Measurements from ENCODE around the gene WDHD1.
"Not testable (repeated sequence)": the region's sequence is repeated elsewhere in the genome, so short reads cannot be mapped to it uniquely, and the experiment has no call there.

The WDHD1 gene

GRCh38 chr14:54952803-54953202, 74.1 kb downstream of the WDHD1 start:
- not testable (repeated sequence) for DNase-seq

GRCh38 chr14:54947230-54947629, 79.7 kb downstream of the WDHD1 start:
- no peak for DNase-seq

DNA sequence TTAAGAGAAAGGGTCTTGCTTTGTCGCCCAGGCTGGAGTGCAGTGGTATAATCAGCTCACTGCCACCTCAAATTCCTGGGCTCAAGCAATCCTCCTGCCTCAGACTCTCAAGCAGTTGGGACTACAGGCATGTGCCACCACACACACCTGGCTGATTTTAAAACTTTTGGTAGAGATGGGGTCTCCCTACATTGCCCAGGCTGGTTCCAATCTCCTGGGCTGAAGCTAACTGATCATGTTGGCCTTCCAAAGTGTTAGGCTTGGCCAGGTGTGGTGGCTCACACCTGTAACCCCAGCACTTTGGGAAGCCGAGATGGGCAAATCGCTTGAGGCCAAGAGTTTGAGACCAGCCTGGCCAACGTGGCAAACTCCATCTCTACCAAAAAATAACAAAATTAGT, 80.4 kb downstream of the WDHD1 start:
- no peak for DNase-seq

- no peak for DNase-seq
These were observed 82.0 kb downstream of the WDHD1 start for GRCh38 chr14:54944737-54945391.

DNA sequence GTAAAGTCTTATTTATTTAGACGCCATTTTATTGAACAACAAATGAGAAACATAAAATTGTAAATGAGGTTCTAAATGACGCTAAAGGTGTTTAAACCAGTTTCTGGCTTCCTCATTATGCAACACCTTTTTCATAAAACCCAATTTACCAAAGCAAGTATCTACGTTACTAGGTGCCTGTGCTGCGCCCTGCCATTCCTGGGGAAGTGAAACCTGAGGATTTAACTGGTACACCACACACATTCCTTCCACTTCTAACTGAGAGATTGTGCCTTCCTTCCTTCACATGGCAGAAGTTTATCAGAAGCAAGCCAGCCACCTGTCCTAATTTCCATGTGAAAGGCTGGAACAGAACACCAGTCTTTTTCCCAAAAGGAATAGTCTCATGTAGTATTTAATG, 84.0 kb downstream of the WDHD1 start:
- DNase-seq, result no peak

GRCh38 chr14:54936816-54937215, 90.1 kb downstream of the WDHD1 start:
- DNase-seq, result no peak

DNA sequence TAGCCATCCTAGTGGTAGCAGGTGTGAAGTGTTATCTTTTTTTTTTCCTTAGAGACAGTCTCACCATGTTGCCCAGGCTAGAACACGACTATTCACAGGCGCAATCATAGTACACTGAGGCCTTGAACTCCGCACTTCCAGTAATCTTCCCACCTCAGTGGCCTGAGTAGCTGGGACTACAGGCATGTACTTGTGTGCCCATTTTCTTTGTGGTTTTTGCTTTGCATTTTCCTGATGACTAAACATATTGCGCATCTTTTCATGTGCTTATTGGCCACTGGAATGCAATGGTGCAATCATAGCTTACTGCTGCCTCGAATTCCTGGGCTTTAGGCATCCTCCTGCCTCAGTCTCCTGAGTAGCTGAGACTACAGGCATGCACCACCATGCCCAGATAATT, 90.9 kb downstream of the WDHD1 start:
- DNase-seq, result no peak

GRCh38 chr14:54935100-54935499, 91.8 kb downstream of the WDHD1 start:
- no peak for DNase-seq

GRCh38 chr14:54933006-54933405, 93.9 kb downstream of the WDHD1 start:
- DNase-seq, result no peak

DNA sequence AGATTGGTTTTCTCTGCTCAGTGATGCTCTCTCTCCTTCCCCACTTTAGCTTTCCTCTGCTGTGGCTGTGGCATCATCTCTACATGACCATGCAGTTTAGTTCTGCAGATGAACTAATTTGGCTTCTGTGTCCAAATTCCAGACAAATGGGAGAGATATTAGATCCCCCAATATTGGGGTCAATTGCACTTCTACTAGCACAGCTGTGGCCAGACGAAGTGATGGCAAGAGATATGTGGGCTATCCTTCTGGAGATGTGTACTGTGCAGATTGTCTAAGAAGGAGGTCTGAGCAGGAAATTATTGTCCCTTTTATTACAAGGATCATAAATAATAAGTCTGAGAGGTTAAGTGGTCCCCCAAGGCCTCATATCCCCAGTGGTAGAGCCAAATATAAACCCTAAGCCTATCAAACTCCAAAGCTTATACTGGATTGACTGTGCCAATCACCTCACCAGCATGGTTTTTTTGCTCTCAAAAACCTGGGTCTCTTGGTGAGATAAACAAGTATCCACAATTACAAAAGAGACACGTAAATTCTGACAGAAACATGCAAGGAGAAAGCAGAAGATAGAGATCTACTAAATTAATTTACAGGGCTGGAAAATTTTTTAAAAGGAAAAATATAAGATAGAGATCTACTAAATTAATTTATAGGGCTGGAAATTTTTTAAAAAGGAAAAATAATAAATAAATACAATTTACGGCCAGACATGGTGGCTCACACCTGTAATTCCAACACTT, 95.1 kb downstream of the WDHD1 start:
- no peak for DNase-seq

DNA sequence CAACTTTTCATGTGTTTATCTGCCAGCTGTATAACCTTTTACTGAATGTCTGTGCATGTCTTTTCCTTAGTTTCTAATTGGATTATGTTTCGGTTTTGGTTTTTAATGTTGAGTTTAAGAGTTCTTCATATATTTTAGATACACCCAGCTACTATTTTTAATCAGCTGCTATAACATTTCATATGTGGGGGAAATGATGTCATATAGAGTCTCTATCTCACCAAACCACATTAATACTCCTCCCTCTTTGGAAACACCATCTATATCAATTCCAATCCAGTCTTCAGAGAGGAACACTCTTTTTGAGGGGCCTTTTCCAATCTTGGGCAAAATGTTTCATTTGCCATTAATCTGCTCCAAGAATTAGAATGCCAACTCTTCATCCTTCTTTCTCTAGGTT, 95.8 kb downstream of the WDHD1 start:
- no peak for DNase-seq

DNA sequence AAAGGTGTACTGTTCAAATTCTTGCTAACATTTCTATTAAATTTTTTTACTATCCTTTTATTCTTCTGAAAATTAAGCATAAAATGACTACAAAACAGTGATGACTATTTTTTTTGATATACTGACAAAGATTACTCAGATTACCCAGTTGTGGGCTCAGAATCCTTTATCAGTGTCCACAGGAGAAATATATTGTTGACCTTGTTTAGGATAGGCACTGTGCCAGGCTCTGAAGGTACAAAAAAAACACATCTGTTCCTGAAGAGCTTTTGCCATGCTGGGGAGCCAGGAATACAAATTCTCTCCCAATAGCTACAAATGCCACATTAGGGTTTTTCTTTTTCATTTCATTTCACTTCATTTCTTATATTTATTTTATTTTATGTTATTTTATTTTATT, 97.3 kb downstream of the WDHD1 start:
- no peak for DNase-seq

- no peak for DNase-seq
These were observed 98.7 kb downstream of the WDHD1 start for GRCh38 chr14:54928216-54928615.

GRCh38 chr14:54927551-54927950, 99.3 kb downstream of the WDHD1 start:
- DNase-seq, result no peak

DNA sequence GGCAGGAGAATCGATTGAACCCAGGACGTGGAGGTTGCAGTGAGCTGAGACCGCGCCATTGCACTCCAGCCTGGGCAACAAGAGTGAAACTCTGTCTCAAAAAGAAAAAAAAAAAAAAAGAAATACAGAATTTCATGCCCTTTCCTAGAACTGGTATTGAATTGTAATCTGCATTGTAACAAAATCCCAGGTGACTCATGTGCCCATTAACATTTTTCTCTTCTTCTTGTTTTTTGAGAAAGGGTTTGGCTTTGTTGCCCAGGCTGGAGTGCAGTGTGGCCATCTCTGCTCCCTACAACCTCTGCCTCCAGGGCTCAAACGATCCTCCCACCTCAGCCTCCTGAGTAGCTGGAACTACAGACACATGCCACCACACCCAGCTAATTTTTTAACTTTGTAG, 100.3 kb downstream of the WDHD1 start:
- not testable (repeated sequence) for DNase-seq

DNA sequence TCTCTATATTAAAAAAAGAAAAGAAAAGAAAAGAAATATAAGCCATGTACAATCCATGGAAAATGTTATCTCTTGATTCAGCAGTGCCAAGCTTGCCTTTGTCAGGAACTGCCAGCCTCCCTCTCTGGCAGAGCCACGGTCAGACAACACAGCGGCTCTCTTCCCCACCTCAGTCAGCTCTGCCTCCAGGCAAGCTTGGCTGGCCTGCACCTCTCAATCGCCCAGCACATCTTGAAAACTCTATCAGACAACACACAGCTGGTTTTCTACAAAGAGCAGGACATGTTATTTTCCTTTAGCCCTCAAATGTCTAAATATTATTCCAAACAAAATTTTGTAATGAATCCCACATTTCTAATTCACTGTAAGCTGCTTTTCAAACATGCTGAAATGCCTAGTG, 104.3 kb downstream of the WDHD1 start:
- no peak for DNase-seq

- no peak for DNase-seq
These were observed 106.8 kb downstream of the WDHD1 start for GRCh38 chr14:54920052-54920451.

DNA sequence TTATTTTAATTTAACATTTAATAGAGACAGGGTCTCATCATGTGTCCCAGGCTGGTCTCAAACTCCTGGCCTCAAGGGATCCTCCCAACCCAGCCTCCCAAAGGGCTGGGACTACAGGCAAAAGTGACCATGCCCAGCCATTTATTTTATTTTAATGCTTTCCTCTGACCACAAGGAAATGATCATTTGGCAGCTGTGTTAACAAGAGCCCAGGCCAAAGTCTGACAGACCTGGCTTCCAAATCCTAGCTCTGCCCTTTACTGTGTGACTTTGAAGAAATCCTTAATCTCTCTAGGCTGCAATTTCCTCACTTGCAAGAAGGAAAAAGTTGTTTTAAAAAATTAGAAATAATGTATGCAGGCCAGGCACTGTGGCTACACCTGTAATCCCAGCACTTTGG, 107.6 kb downstream of the WDHD1 start:
- no peak for DNase-seq

DNA sequence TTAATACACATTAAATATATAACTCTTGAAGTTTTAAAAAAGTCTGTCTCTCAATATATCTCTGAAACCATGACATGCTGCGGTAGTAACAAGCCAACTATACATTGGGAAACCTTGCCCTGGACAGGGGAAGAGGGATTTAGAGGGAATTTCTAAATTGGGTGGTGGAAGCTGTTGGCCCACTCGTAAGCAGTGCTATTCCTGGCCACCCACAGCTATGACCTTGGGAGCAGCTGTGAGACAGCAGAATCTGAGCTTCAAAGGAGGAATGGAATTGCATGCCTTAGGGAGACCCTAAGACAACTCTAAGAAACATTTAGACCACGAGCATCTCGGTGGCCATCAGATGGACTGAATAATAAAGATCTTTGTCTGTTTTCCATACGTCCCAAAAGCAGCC, 108.5 kb downstream of the WDHD1 start:
- DNase-seq, result no peak

DNA sequence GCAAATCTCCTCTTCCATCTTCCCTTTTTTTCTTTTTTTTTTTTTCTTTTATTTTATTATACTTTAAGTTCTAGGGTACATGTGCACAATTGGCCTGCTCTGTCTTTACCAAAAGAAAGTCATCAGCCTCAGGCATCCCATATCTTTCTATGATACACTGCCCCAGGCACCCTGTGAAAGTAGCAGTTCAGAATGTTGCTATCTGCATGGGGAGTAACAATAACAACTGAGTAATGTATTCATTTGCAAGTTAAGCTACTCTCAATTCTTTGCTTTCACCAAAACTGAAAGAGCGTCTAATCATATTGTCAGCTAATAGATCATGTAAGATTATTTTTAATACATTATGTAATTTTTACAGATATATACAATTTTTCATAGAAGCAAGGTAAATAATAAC, 110.8 kb downstream of the WDHD1 start:
- no peak for DNase-seq

- DNase-seq, result no peak
These were observed 116.9 kb downstream of the WDHD1 start for GRCh38 chr14:54909817-54910558.

DNA sequence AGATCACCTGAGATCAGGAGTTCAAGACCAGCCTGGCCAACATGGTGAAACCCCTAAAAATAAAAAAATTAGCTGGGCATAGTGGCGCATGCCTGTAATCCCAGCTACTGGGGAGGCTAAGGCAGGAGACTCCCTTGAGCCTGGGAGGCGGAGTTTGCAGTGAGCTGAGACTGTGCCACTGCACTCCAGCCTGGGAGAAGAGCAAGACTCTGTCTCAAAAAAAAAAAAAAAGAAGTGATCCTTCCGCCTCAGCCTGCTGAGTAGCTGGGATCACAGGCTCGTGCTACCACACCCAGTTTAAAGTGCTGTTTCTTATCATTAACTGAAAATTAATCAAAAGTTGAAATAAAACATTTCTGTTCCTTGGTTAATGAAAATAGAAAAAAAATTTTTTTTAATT, 117.9 kb downstream of the WDHD1 start:
- DNase-seq, result not testable (repeated sequence)

DNA sequence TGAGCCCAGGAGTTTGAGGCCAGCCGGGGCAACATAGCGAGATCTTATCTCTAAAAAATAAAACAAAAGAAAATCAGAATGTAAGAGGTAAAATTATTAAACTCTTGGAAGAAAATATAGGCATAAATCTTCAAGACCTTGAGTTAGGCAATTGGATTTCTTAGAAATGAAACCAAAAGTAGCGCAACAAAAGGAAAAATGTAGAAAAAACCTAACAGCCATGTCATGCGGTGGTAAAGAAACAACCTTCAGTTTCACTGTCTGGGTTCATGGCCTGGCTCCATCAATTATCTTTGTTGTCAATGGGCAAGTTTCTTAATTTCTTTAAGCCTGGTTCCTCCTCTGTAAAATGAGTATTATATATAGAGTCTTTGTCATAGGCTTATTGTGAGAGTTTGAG, 118.7 kb downstream of the WDHD1 start:
- no peak for DNase-seq

DNA sequence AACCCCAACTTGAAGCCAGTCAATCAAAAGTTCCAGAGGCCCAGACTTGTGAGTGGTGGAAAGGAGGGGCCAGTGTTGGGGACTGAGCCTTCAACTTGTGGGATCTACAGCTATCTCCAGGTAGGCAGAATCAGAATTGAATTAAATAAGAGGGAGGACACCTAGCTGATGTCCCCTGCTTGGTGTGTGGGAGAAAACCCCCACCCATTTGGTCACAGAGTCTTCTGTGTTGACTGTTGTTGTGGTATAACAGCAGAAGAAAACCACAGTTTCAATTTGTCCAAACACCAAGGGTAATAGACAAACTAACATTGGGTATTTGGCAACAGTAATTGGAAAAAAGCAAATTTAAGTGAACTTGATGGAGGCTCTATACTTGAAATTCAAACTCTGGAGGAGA, 120.8 kb downstream of the WDHD1 start:
- DNase-seq, result no peak
